Liver (tissue), 9 donors: ENCODE data around the gene CREBBP. TPM values are rescaled to one million over a fixed set of nuclear protein-coding genes. Genes with fewer than 3 reads are reported as not detected.

ENCODE experiments used
- DNase-seq: peaks from one replicate; pipeline ENCODE4 v3.0.0-alpha.2; 2017; ENCODE audit warnings: low spot score
- H3K27ac ChIP-seq, 2 donors: one replicate each; pipeline ENCODE4 v1.7.0; 2013; ENCODE audit warnings: inconsistent platforms in 2 of 2, low read length in 2 of 2, control low read depth in 1 of 2, low read depth in 1 of 2, mild to moderate bottlenecking in 1 of 2
- H3K27me3 ChIP-seq, 4 donors: one replicate each; pipeline versions ENCODE4 v1.6.1 to v1.7.0; 2013; ENCODE audit warnings: low read length in 3 of 4, inconsistent platforms in 1 of 4, mild to moderate bottlenecking in 1 of 4, moderate library complexity in 1 of 4; ENCODE audit not compliant: control insufficient read depth in 4 of 4, insufficient read depth in 4 of 4
- H3K36me3 ChIP-seq, 4 donors: one replicate each; pipeline versions ENCODE4 v1.6.1 to v1.7.0; 2013; ENCODE audit warnings: low read length in 3 of 4, mild to moderate bottlenecking in 3 of 4, low read depth in 1 of 4, moderate library complexity in 1 of 4; ENCODE audit not compliant: control insufficient read depth in 4 of 4, insufficient read depth in 3 of 4
- H3K4me1 ChIP-seq, 4 donors: one replicate each; pipeline versions ENCODE4 v1.6.1 to v1.7.0; 2013; ENCODE audit warnings: low read length in 3 of 4, mild to moderate bottlenecking in 3 of 4, moderate library complexity in 1 of 4; ENCODE audit not compliant: control insufficient read depth in 4 of 4, insufficient read depth in 4 of 4
- H3K4me3 ChIP-seq, 3 donors: one replicate each; pipeline versions ENCODE4 v1.6.1 to v1.7.0; 2013; ENCODE audit warnings: low read length in 3 of 3, control low read depth in 1 of 3, low read depth in 1 of 3, mild to moderate bottlenecking in 1 of 3
- H3K9ac ChIP-seq, 2 donors: one replicate each; pipeline ENCODE4 v1.7.0; 2013; ENCODE audit warnings: low read length in 2 of 2, mild to moderate bottlenecking in 2 of 2, moderate library complexity in 2 of 2, control low read depth in 1 of 2, low read depth in 1 of 2
- H3K9me3 ChIP-seq, 4 donors: one replicate each; pipeline versions ENCODE4 v1.6.1 to v1.7.0; 2013; ENCODE audit warnings: low read length in 3 of 4; ENCODE audit not compliant: control insufficient read depth in 4 of 4
- ATF3 ChIP-seq: IDR thresholded peaks from 2 replicates; pipeline ENCODE4 v1.6.1; 2016; ENCODE audit warnings: antibody characterized with exemption
- CTCF ChIP-seq: fragments of 150-350 bp; IDR thresholded peaks from 2 replicates; pipeline ENCODE4 v1.5.1; 2017; ENCODE audit warnings: improper control_type of control experiment, low read depth, low read length; ENCODE audit not compliant: missing input control
- EGR1 ChIP-seq, 2 donors: IDR thresholded peaks; 2 replicates each; pipeline ENCODE4 v1.6.1; 2016 to 2018; ENCODE audit warnings: antibody characterized with exemption in 2 of 2, low read depth in 2 of 2
- GABPA ChIP-seq, 2 donors: IDR thresholded peaks in 1 of 2; conservative IDR thresholded peaks in 1 of 2; 2 replicates each; pipeline ENCODE4 v1.6.1; 2016; ENCODE audit warnings: antibody characterized with exemption in 2 of 2, mild to moderate bottlenecking in 1 of 2, moderate library complexity in 1 of 2
- HNF4A ChIP-seq, 2 donors: conservative IDR thresholded peaks; 2 replicates each; pipeline ENCODE4 v1.6.1; 2016; ENCODE audit warnings: antibody characterized with exemption in 2 of 2, mild to moderate bottlenecking in 2 of 2
- HNF4G ChIP-seq: IDR thresholded peaks from 2 replicates; pipeline ENCODE4 v1.6.1; 2016; ENCODE audit warnings: antibody characterized with exemption
- JUND ChIP-seq, 2 donors: IDR thresholded peaks; 2 replicates each; pipeline ENCODE4 v1.6.1; 2016; ENCODE audit warnings: antibody characterized with exemption in 2 of 2
- NR2F2 ChIP-seq: IDR thresholded peaks from 2 replicates; pipeline ENCODE4 v1.6.1; 2016; ENCODE audit warnings: antibody characterized with exemption
- RXRA ChIP-seq, 2 donors: IDR thresholded peaks; 2 replicates each; pipeline ENCODE4 v1.6.1; 2017 to 2018; ENCODE audit warnings: antibody characterized with exemption in 2 of 2, mild to moderate bottlenecking in 1 of 2
- SP1 ChIP-seq: IDR thresholded peaks from 2 replicates; pipeline ENCODE4 v1.6.1; 2018; ENCODE audit warnings: antibody characterized with exemption, mild to moderate bottlenecking
- TAF1 ChIP-seq: conservative IDR thresholded peaks from 2 replicates; pipeline ENCODE4 v1.6.1; 2016; ENCODE audit warnings: antibody characterized with exemption, mild to moderate bottlenecking
- YY1 ChIP-seq: IDR thresholded peaks from 2 replicates; pipeline ENCODE4 v1.6.1; 2016; ENCODE audit warnings: antibody characterized with exemption, mild to moderate bottlenecking
- ZBTB33 ChIP-seq: IDR thresholded peaks from 2 replicates; pipeline ENCODE4 v1.6.1; 2016; ENCODE audit warnings: antibody characterized with exemption
- WGBS: extraction: QIAGEN DNeasy Blood & Tissue Kit; methylation state at CpG from one replicate; pipeline ENCODE4 v1.1.7; 2013; 5-methylcytosine and 5-hydroxymethylcytosine counted together
- polyA plus RNA-seq, 2 donors: library from polyadenylated mRNA; stranded (reverse) in 1 of 2; unstranded in 1 of 2; fragments of 200-250 nt in 1 of 2; fragments of >200 nt in 1 of 2; fragmentation: Nextera tagmentation in 1 of 2; extraction: Ambion mirVana in 1 of 2; gene quantifications; one replicate each; pipeline versions ENCODE4 v1.2.1 to v1.2.3, GENCODE V29; 2013 to 2015
- total RNA-seq, 2 donors: library from RNA; depleted of rRNA; stranded (reverse); fragments of >200 nt; gene quantifications; one replicate each; pipeline ENCODE4 v1.2.3, GENCODE V29; 2014
- donor health status: healthy.
- donor health status: healthy.
- donor health status: healthy.
- donor health status: healthy.
- donor health status: healthy.

The CREBBP gene
- total and polyA plus RNA-seq, 4 donors: 7.0 to 25.8 (median 19.5) TPM

- DNase-seq: no peak
- H3K27ac ChIP-seq: no peak overlapping the region
- peaks cover 38 to 82% (median 48%) of the 10 kb centered on the region in 4 donors for H3K36me3 ChIP-seq
- no peaks in the 10 kb centered on the region for H3K27me3 ChIP-seq
- no peak overlapping the region for H3K4me3 ChIP-seq
- no peaks in the 10 kb centered on the region for H3K9me3 ChIP-seq
- 95% methylated on average over 34 of the region's 34 CpGs for WGBS
- H3K4me1 ChIP-seq: no peaks in the 10 kb centered on the region
- H3K9ac ChIP-seq: no peak overlapping the region
- TF ChIP-seq ZBTB33: no peak
Measured at GRCh38 chr16:3731126-3731935, 149.2 kb downstream of the CREBBP start.

- no peak overlapping the region for H3K27ac ChIP-seq
- H3K36me3 ChIP-seq: peaks cover 37 to 73% (median 40%) of the 10 kb centered on the region in 4 donors
- H3K27me3 ChIP-seq: no peaks in the 10 kb centered on the region
- no peak overlapping the region for H3K4me3 ChIP-seq
- H3K9ac ChIP-seq: no peak overlapping the region
- WGBS: 93% methylated on average over 24 of the region's 24 CpGs
- no peak for DNase-seq
- TF ChIP-seq JUND (IDR thresholded peaks at IDR 0.05) (no peak), EGR1 (IDR thresholded peaks at IDR 0.05; ENCODE audit: low read depth in 2 of 2) (no peak), ATF3 (no peak), RXRA (IDR thresholded peaks at IDR 0.05) (no peak), HNF4G (no peak), TAF1 (no peak), CTCF (no peak), GABPA (IDR thresholded peaks at IDR 0.05 in 1 of 2, conservative IDR thresholded peaks at IDR 0.05 in 1 of 2) (no peak), NR2F2 (no peak), SP1 (no peak), HNF4A (conservative IDR thresholded peaks at IDR 0.05) (no peak), YY1 (no peak)
- no peaks in the 10 kb centered on the region for H3K4me1 ChIP-seq
- no peaks in the 10 kb centered on the region for H3K9me3 ChIP-seq
Measured at GRCh38 chr16:3730161-3731125, 150.1 kb downstream of the CREBBP start.
